ENCODE results near the gene CLDN1. TPM values are rescaled to one million over a fixed set of nuclear protein-coding genes. Genes with fewer than 3 reads are reported as not detected.
A peak's percentile ranks its signal among the peaks of the same experiment; 100 is the strongest.

Gene CLDN1
- polyA plus RNA-seq, 1 of the 3 experiments (the other 2 are of a cell fraction) = 0.82 TPM

DNA sequence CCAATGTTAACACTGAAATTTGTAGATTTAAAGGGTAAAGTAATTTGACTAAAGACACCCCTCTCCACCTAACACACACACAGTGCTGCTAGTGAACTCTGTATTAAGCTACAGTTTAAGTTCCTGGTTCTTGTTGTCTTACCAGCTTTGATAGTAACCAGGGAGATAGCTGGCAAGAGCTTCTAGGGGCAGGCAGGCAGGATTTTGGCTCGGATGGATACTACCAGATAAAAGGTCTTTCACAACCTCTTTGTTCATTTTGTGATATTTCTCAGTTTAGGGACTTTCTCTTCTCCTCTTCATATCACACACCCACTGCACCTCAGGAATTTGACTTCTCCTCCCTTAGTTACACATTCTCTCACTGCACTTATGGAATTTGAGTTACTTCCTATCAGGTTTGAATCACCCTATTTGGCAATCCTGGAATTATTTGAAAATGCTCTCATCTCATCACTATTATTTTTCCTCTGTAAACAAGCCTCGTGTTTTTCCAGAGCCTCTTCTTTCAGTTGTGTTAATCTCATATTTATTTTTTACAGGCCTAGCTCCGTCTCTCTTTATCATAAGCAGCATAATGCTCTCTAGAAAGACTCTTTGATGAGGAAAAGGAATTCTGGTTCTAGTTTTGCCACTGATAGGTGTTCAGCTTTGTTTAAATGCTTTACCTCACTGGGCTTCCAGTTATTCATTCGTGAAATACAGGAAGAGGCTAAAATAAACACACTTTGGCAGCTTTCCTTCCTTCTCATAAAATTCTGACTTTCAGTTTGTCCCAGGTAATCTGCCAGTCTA is 23.0 kb upstream of the CLDN1 start:
- H3K36me3 ChIP-seq (replicated peaks in 1 of 2; ENCODE audit: control insufficient read depth in 1 of 2, insufficient read depth in 2 of 2, low read length in 1 of 2) = no peaks in the 10 kb centered on the region
- no peak for DNase-seq
- peaks cover 0 to 8% of the 10 kb centered on the region in 2 experiments; a peak in 1 of 4 replicates for H3K4me1 ChIP-seq (ENCODE audit: control insufficient read depth in 1 of 2, insufficient read depth in 2 of 2, low read depth in 1 of 2, low read length in 1 of 2)
- H3K9me2 ChIP-seq = no peaks in the 10 kb centered on the region
- H3K27ac ChIP-seq (ENCODE audit: low read depth in 2 of 2, low read length in 1 of 2) = peak overlapping the region; percentile 47 to 58; a peak in 3 of 4 replicates
- CTCF ChIA-PET = interaction anchor here (1.1 kb wide), 1 partner anchor 143 kb away, joined by 3 read pairs; no protein-coding TSS in a partner anchor
- POLR2A ChIA-PET = no interaction called here
- no peaks in the 10 kb centered on the region for H3F3A ChIP-seq (replicated peaks; ENCODE audit: insufficient read depth)
- WGBS (ENCODE audit: low lambda C conversion rate) = 2% methylated on average over 4 of the region's 4 CpGs
- no peaks in the 10 kb centered on the region for H3K27me3 ChIP-seq (ENCODE audit: insufficient read depth)
- no peaks in the 10 kb centered on the region for H4K20me1 ChIP-seq (ENCODE audit: insufficient read depth)
- H2AFZ ChIP-seq (ENCODE audit: low read depth) = peak overlapping the region; percentile 78; the same call in 1 of the 2 replicates
- H3K9ac ChIP-seq = 0 out of 2 replicates have a peak overlapping the region, but pooled peaks have one; percentile 24
- no peak overlapping the region for H3K4me3 ChIP-seq (ENCODE audit: low read depth in 2 of 2, low read length in 1 of 2)
- H3K79me2 ChIP-seq (ENCODE audit: insufficient read depth) = no peaks in the 10 kb centered on the region
- peak overlapping the region; percentile 50 for H3K4me2 ChIP-seq
- H3K9me3 ChIP-seq = no peaks in the 10 kb centered on the region
- TF ChIP-seq USF1 (IDR thresholded peaks at IDR 0.05; ENCODE audit: borderline replicate concordance, low read depth) (no peak), FOSL2 (IDR thresholded peaks at IDR 0.05; ENCODE audit: borderline replicate concordance, low read depth) (peak; percentile 9; the same call in 1 of the 2 replicates)

DNA sequence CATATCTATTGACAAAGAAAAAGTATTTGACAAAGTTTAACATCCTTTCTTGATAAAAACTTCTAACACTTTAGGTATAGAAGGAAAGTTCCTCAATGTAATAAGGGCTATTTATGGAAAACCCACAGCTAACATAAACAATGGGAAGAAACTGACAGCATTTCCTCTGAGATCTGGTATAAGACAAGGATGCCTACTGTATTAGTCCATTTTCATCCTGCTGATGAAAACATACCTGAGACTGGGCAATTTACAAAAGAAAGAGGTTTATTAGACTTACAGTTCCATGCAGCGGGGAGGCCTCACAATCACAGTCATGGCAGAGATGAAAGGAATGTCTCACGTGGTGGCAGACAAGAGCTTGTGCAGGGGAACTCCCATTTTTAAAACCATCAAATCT is 17.8 kb upstream of the CLDN1 start:
- H3K9me3 ChIP-seq = no peaks in the 10 kb centered on the region
- no peaks in the 10 kb centered on the region for H4K20me1 ChIP-seq (ENCODE audit: insufficient read depth)
- H3K27me3 ChIP-seq (ENCODE audit: insufficient read depth) = no peaks in the 10 kb centered on the region
- H3K27ac ChIP-seq (ENCODE audit: low read depth in 2 of 2, low read length in 1 of 2) = no peak overlapping the region
- no peak overlapping the region for H3K4me3 ChIP-seq (ENCODE audit: low read depth in 2 of 2, low read length in 1 of 2)
- no peaks in the 10 kb centered on the region for H3K36me3 ChIP-seq (replicated peaks in 1 of 2; ENCODE audit: control insufficient read depth in 1 of 2, insufficient read depth in 2 of 2, low read length in 1 of 2)
- TF ChIP-seq TEAD4 (IDR thresholded peaks at IDR 0.05; ENCODE audit: borderline replicate concordance, insufficient read depth) (no peak), TCF12 (IDR thresholded peaks at IDR 0.05) (no peak), FOXJ3 (CRISPR knock-in tag; IDR thresholded peaks at IDR 0.05) (no peak), REST (IDR thresholded peaks at IDR 0.05; ENCODE audit: low read depth, low read length) (no peak), YY1 (IDR thresholded peaks at IDR 0.05; ENCODE audit: low read depth) (no peak), USF2 (IDR thresholded peaks at IDR 0.05; ENCODE audit: borderline replicate concordance, low read depth, low read length) (no peak), MEF2A (IDR thresholded peaks at IDR 0.05; ENCODE audit: borderline replicate concordance, low read depth) (no peak), CHD2 (IDR thresholded peaks at IDR 0.05; ENCODE audit: low read length, partially characterized antibody) (no peak), RXRA (IDR thresholded peaks at IDR 0.05; ENCODE audit: borderline replicate concordance, low read depth) (no peak), NRF1 (IDR thresholded peaks at IDR 0.05; ENCODE audit: low read depth, low read length) (no peak), MXI1 (IDR thresholded peaks at IDR 0.05; ENCODE audit: low read depth, low read length) (no peak), FOXM1 (IDR thresholded peaks at IDR 0.05; ENCODE audit: low read depth) (no peak)
- TF ChIP-seq, protein P1, sequence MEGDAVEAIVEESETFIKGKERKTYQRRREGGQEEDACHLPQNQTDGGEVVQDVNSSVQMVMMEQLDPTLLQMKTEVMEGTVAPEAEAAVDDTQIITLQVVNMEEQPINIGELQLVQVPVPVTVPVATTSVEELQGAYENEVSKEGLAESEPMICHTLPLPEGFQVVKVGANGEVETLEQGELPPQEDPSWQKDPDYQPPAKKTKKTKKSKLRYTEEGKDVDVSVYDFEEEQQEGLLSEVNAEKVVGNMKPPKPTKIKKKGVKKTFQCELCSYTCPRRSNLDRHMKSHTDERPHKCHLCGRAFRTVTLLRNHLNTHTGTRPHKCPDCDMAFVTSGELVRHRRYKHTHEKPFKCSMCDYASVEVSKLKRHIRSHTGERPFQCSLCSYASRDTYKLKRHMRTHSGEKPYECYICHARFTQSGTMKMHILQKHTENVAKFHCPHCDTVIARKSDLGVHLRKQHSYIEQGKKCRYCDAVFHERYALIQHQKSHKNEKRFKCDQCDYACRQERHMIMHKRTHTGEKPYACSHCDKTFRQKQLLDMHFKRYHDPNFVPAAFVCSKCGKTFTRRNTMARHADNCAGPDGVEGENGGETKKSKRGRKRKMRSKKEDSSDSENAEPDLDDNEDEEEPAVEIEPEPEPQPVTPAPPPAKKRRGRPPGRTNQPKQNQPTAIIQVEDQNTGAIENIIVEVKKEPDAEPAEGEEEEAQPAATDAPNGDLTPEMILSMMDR (IDR thresholded peaks at IDR 0.05) = no peak
- CTCF ChIA-PET = interaction anchor here (1.4 kb wide), 1 partner anchor 33 kb away, joined by 3 read pairs; no protein-coding TSS in a partner anchor
- H3K9ac ChIP-seq = no peak overlapping the region
- no peak overlapping the region for H3K4me2 ChIP-seq
- no peak overlapping the region for H2AFZ ChIP-seq (ENCODE audit: low read depth)
- POLR2A ChIA-PET = no interaction called here
- no peak for DNase-seq
- no peaks in the 10 kb centered on the region for H3F3A ChIP-seq (replicated peaks; ENCODE audit: insufficient read depth)
- H3K79me2 ChIP-seq (ENCODE audit: insufficient read depth) = no peaks in the 10 kb centered on the region
- no peaks in the 10 kb centered on the region for H3K9me2 ChIP-seq
- 15% methylated on average over 2 of the region's 2 CpGs for WGBS (ENCODE audit: low lambda C conversion rate)
- H3K4me1 ChIP-seq (ENCODE audit: control insufficient read depth in 1 of 2, insufficient read depth in 2 of 2, low read depth in 1 of 2, low read length in 1 of 2) = peaks cover 0 to 14% of the 10 kb centered on the region in 2 experiments; a peak in 1 of 4 replicates

Measured in SK-N-SH (cell line).